HK-2 (cell line): ENCODE results near the gene UBAC2.

Experiments
- DNase-seq: peaks from one replicate; pipeline ENCODE4 v3.0.0-alpha.2; 2018; ENCODE audit not compliant: unreplicated experiment

The UBAC2 gene, protein sequence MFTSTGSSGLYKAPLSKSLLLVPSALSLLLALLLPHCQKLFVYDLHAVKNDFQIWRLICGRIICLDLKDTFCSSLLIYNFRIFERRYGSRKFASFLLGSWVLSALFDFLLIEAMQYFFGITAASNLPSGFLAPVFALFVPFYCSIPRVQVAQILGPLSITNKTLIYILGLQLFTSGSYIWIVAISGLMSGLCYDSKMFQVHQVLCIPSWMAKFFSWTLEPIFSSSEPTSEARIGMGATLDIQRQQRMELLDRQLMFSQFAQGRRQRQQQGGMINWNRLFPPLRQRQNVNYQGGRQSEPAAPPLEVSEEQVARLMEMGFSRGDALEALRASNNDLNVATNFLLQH

DNA sequence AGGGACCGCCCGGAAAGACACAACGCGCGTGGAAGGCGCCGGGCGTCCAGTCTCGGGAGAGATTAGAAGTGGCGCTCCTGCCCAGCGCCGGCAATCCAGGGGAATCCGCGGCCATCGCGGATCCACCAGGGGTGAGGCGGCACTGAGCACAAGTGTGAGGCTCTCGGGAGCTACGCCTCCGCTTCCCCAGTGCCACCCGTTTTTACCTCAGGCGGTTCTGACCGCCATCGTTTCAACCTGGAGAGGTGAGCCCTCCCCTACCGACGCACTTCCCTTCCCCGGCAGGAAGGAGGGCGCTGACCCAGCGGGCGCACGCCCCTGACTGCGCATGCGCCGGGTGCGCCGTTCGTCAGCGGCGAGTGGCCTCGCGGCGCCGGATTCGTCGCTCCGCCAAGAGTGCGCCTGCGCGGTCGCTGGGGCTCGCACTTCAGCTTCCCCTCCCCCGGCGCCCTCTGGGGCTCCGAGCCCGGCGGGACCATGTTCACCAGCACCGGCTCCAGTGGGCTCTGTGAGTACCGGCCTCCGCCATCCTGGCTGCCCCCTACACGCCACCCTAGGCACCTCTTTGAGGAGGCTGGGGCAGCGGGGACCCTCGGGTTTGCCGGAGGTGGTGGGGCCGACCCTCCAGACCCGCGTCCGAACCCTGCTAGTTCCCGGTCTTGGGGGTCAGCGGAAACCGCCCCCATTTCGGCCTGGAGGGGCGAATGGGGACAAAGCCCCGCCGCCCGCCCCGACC is at the start of gene UBAC2:
Gene UBAC2 (plus strand): TSS at position 423 of the 736 bp plus-strand sequence. CDS start 55 bp downstream, at position 478.
- DNase-seq: peak; percentile 86

- DNase-seq: peak; percentile 1
Observed at GRCh38 chr13:99151516-99151915, 49.1 kb upstream of the UBAC2 start.

GRCh38 chr13:99153219-99153618 is 47.4 kb upstream of the UBAC2 start:
- no peak for DNase-seq

DNA sequence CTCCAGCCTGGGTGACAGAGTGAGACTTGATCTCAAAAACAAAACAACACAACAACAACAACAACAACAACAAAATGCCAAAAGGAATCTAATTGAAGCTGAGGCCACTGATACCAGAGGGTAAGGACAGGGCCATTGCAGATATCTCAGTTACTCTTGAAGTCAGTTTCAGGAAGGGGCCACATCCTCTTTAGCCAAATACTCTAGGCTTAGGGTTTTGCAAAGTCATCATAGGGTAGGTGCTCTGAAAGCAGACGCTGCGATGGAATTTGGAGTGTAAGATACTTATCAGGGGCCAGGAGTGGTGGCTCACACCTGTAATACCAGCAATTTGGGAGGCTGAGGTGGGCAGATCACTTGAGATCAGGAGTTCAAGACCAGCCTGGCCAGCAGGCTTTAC is 46.6 kb upstream of the UBAC2 start:
- DNase-seq: no peak

GRCh38 chr13:99155821-99156220 is 44.8 kb upstream of the UBAC2 start:
- DNase-seq: no peak

- no peak for DNase-seq
Observed at GRCh38 chr13:99157046-99157445, 43.6 kb upstream of the UBAC2 start.

- no peak for DNase-seq
Observed at GRCh38 chr13:99158846-99159245, 41.8 kb upstream of the UBAC2 start.

GRCh38 chr13:99159331-99160061 is 41.2 kb upstream of the UBAC2 start:
- DNase-seq: no peak

GRCh38 chr13:99160415-99160814 is 40.2 kb upstream of the UBAC2 start:
- DNase-seq: no peak

- no peak for DNase-seq
Observed at GRCh38 chr13:99161512-99161911, 39.1 kb upstream of the UBAC2 start.

DNA sequence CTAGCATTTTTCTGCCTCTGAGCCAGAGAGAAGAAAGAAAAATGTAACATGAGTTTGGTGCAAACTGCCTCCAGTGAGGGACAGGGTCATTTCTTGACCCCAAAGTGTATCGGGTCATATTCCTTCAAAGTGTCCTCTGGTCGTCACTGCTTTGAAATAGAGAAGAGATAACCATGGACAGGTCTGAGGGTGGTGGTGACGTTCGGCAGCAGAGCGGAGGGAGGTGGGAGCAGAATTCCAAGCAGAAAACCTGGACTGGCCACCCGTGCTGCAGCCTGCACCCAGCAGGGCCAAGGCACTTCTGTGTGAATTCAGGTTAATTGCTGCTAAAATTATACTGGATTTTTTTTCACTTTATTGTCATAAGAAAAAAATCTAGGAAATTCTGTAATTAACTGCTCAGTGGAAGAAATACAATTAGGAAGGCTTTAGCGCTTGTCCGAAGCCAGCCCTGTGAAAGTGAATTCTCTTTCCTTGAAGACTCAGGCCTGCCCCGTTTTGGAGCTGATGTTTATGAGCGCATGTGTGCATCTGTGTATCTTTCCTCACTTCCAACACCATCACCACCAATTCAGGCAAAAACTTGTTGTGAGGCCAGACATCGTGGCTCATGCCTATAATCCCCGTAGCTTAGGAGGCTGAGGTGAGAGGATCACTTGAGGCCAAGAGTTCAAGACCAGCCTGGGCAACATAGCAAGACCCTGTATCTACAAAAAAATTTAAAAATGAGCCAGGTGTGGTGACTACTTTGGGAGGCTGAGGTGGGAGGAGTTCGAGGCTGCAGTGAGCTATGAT is 37.9 kb upstream of the UBAC2 start:
- no peak for DNase-seq

GRCh38 chr13:99164226-99164625 is 36.4 kb upstream of the UBAC2 start:
- no peak for DNase-seq

DNA sequence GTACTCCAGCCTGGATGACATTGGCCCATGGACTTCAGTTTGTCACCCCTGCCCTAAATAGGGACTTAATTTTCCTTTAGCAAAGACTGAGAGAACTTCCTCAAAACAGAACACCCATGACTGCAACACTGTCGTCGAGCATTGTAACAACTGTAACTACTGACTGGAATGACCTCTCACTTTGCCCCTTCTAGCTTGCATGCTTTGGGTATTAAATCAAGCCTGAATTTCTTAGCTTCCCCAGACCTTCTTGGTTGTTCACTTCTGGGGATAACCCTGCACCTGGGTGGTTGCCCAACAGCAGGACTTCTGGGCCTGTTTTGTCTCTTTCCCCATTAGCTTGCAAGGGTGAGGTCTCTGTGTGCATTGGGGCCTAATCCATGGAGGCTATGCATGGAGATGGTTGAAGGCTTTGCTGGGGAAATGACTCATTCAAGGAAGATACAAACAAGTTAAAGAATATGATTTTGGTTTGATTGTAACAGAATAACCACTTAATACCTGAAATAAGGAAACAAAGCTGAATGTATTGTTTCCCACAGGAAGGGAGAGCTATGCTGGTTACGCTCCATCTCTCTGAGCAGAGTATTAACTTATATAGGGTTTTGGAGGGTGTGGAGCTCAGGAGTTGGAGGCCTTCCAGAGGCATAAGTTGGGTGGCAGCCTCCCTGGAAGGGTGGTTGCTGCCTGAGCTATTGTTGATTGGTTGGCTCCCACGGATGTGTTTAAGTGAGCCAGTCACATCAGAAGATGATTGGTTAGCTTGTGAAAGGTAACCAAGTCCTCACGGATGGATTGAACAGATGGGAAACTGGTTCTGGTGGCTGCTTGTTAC is 34.7 kb upstream of the UBAC2 start:
- no peak for DNase-seq

DNA sequence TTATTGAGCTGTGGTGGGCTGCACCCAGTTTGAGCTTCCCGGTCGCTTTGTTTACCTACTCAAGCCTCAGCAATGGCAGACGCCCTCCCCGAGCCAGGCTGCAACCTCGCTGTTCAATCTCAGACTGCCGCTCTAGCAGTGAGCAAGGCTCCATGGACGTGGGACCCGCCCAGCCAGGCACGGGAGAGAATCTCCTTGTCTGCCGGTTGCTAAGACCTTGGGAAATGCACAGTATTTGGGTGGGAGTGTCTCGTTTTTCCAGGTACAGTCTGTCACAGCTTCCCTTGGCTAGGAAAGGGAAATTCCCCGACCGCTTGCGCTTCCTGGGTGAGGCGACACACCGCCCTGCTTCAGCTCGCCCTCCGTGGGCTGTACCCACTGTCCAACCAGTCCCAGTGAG is 27.7 kb upstream of the UBAC2 start:
- DNase-seq: no peak

DNA sequence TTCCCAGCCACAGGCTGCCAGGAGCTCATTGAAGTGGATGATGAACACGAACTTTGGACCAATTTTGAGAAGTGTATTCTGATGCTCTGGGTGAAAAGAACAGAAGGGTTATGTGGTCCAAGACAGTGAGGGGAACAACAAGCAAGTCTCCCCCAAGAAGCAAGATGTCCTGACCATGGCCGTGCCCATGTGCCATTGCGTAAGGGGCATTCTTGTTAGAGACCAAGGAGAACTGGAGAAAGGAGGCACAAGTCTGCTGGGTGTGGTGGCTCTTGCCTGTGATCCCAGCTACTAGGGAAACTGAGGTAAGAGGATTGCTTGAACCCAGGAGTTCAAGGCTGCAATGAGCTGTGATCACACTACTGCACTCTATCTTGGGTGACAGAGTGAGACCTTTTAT is 27.0 kb upstream of the UBAC2 start:
- no peak for DNase-seq

- no peak for DNase-seq
Observed at GRCh38 chr13:99174533-99175100, 26.0 kb upstream of the UBAC2 start.

DNA sequence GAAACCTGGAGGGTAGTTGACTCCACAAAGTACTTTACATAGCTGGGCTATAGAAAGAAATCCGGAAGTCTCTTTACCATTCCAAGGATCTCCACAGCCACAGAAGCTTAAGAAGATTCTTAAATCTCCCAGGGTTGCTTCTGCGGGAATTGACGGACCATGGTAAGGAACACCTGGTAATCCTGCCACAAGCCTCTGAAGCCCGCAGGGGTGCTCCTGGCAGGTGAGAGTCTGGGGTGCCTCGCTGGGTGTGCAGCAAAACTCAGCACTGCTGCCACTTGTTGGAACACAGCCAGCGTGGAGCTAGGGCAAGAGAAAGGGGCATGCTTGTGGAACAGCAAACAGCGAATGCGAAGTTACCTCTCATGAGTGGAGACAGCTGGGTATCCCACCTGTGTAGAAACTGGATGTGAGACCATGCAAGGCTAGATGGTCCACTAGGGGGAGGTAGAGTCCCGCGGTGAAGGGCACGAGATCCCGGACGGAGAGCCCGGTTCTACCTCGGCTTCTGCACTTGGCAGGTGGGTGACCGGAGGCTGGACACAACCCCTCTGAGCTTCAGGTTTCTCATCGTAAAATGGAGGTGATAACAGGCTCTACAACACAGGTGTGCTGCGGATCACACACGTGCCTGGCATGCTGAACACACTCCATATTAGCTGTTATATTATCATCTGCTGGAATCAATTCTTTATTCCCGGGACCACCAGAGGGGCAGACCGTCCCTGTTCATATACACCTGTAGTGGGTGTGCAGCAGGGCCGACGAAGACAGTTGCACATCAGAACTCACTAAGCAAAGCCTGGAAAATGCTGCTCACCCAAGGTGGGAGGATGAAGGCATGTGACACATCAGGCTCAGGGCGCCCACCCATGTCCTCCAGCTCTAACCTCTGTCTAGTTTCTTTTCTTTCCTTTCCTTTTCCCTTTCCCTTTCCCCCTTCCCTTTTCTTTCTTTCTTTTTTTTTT is 24.1 kb upstream of the UBAC2 start:
- DNase-seq: peak; percentile 50

- DNase-seq: no peak
Observed at GRCh38 chr13:99178636-99179035, 22.0 kb upstream of the UBAC2 start.

- no peak for DNase-seq
Observed at GRCh38 chr13:99179460-99179859, 21.2 kb upstream of the UBAC2 start.
